ENCODE data around the gene SFMBT2.

DNA sequence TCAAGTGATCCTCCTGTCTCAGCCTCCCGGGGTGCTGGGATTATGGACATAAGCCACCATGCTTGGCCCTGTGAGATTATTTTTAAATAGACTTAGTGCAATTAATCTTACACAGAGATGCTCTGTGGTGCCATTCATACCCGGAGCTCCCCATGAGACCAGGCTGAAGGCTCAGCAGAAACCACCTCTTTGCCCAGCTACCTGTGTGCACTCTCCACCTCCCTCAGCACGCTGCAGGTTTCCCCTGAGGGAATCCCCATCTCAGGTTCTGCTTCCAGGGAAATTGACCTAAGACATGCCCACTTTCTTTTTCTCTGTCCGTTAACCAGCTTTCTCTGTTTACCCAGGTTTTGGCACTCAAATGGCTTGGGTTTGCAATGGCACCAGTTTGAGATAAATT lies 260.5 kb downstream of the SFMBT2 start:
- TF ChIP-seq HDAC2 (CRISPR knock-in tag; IDR thresholded peaks at IDR 0.05) (no peak), ZC3H4 (CRISPR knock-in tag; IDR thresholded peaks at IDR 0.05; ENCODE audit: borderline replicate concordance) (no peak), TP53 (CRISPR knock-in tag; conservative IDR thresholded peaks at IDR 0.05) (no peak), NFIC (IDR thresholded peaks at IDR 0.05; ENCODE audit: low read length) (no peak), ZSCAN30 (CRISPR knock-in tag; IDR thresholded peaks at IDR 0.05) (no peak), FIP1L1 (IDR thresholded peaks at IDR 0.05; ENCODE audit: borderline replicate concordance, insufficient read depth, low read depth, low read length) (no peak), RAD21 (CRISPR knock-in tag; IDR thresholded peaks at IDR 0.05) (no peak), MAZ (IDR thresholded peaks at IDR 0.05; ENCODE audit: borderline replicate concordance, low read depth, low read length) (no peak), MAZ (CRISPR knock-in tag; IDR thresholded peaks at IDR 0.05; ENCODE audit: low read depth) (no peak), MED8 (CRISPR knock-in tag; IDR thresholded peaks at IDR 0.05; ENCODE audit: insufficient replicate concordance) (no peak), TRIM24 (CRISPR knock-in tag; IDR thresholded peaks at IDR 0.05) (no peak), NFYC (CRISPR knock-in tag; IDR thresholded peaks at IDR 0.05) (no peak), CREB1 (IDR thresholded peaks at IDR 0.05) (no peak), CREB1 (CRISPR knock-in tag; IDR thresholded peaks at IDR 0.05) (no peak), EED (CRISPR knock-in tag; IDR thresholded peaks at IDR 0.05) (no peak)
- TF ChIP-seq, protein P1, sequence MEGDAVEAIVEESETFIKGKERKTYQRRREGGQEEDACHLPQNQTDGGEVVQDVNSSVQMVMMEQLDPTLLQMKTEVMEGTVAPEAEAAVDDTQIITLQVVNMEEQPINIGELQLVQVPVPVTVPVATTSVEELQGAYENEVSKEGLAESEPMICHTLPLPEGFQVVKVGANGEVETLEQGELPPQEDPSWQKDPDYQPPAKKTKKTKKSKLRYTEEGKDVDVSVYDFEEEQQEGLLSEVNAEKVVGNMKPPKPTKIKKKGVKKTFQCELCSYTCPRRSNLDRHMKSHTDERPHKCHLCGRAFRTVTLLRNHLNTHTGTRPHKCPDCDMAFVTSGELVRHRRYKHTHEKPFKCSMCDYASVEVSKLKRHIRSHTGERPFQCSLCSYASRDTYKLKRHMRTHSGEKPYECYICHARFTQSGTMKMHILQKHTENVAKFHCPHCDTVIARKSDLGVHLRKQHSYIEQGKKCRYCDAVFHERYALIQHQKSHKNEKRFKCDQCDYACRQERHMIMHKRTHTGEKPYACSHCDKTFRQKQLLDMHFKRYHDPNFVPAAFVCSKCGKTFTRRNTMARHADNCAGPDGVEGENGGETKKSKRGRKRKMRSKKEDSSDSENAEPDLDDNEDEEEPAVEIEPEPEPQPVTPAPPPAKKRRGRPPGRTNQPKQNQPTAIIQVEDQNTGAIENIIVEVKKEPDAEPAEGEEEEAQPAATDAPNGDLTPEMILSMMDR (CRISPR knock-in tag; IDR thresholded peaks at IDR 0.05), result no peak

Measured in HepG2 (cell line).